Neural crest cell (in vitro differentiated cells): ENCODE results near the gene ERCC1. TPM values are rescaled to one million over a fixed set of nuclear protein-coding genes. Genes with fewer than 3 reads are reported as not detected.
"Not testable (repeated sequence)": the region's sequence is repeated elsewhere in the genome, so short reads cannot be mapped to it uniquely, and the experiment has no call there.

Experiments used
- DNase-seq: peaks from one replicate; pipeline ENCODE4 v3.0.0; 2021; ENCODE audit warnings: low read depth, mixed read lengths, low spot score
- H3K27ac Mint-ChIP-seq: one replicate; pipeline ENCODE4 v1.8.0; 2021; ENCODE audit warnings: mild to moderate bottlenecking, mixed read lengths; ENCODE audit not compliant: unreplicated experiment
- H3K27me3 Mint-ChIP-seq: 2 replicates; pipeline ENCODE4 v1.8.0; 2021; ENCODE audit warnings: low read depth, mild to moderate bottlenecking, mixed read lengths
- H3K36me3 Mint-ChIP-seq: 2 replicates; pipeline ENCODE4 v1.8.0; 2021; ENCODE audit warnings: low read depth, mild to moderate bottlenecking, mixed read lengths
- H3K4me1 Mint-ChIP-seq: 2 replicates; pipeline ENCODE4 v1.8.0; 2021; ENCODE audit warnings: mixed read lengths
- H3K4me3 Mint-ChIP-seq: one replicate; pipeline ENCODE4 v1.8.0; 2021; ENCODE audit warnings: mild to moderate bottlenecking, mixed read lengths
- H3K9me3 Mint-ChIP-seq: 2 replicates; pipeline ENCODE4 v1.8.0; 2021; ENCODE audit warnings: mixed read lengths
- CTCF ChIP-seq: fragments of 200-600 bp; sonication (generic); conservative IDR thresholded peaks from 2 replicates; pipeline ENCODE4 v1.5.0; 2021; ENCODE audit warnings: antibody characterized with exemption, mild to moderate bottlenecking
- total RNA-seq: library from RNA; stranded (reverse); gene quantifications from 2 replicates; pipeline ENCODE4 v1.2.1, GENCODE V29; 2021

ERCC1 gene
- total RNA-seq, 1 donor from 2014 or later, result 115 TPM

GRCh38 chr19:45409557-45409920, 14.2 kb downstream of the ERCC1 start:
- no peak for TF ChIP-seq CTCF
- DNase-seq, result no peak
- peaks cover 18% of the 10 kb centered on the region for H3K27me3 Mint-ChIP-seq
- H3K4me1 Mint-ChIP-seq, result peaks cover 26% of the 10 kb centered on the region
- H3K4me3 Mint-ChIP-seq, result no peak overlapping the region
- H3K36me3 Mint-ChIP-seq, result peaks cover 12% of the 10 kb centered on the region
- no peaks in the 10 kb centered on the region for H3K9me3 Mint-ChIP-seq
- no peak overlapping the region for H3K27ac Mint-ChIP-seq

GRCh38 chr19:45408830-45409556, 14.7 kb downstream of the ERCC1 start:
- H3K9me3 Mint-ChIP-seq, result no peaks in the 10 kb centered on the region
- peaks cover 30% of the 10 kb centered on the region for H3K4me1 Mint-ChIP-seq
- peaks cover 12% of the 10 kb centered on the region for H3K36me3 Mint-ChIP-seq
- peaks cover 23% of the 10 kb centered on the region for H3K27me3 Mint-ChIP-seq
- H3K4me3 Mint-ChIP-seq, result peak overlapping the region; percentile 14
- no peak for TF ChIP-seq CTCF
- DNase-seq, result no peak
- peak overlapping the region; percentile 58 for H3K27ac Mint-ChIP-seq

- no peak for DNase-seq
- Mint-ChIP-seq H3K4me3 (peak overlapping the region; percentile 74), H3K36me3 (peaks cover 6% of the 10 kb centered on the region), H3K27me3 (peaks cover 32% of the 10 kb centered on the region), H3K4me1 (peaks cover 39% of the 10 kb centered on the region), H3K9me3 (no peaks in the 10 kb centered on the region), H3K27ac (no peak overlapping the region)
- TF ChIP-seq CTCF, result no peak
Measured at GRCh38 chr19:45408121-45408520, 15.6 kb downstream of the ERCC1 start.

- H3K4me3 Mint-ChIP-seq, result peak overlapping the region; percentile 93
- peaks cover 37% of the 10 kb centered on the region for H3K27me3 Mint-ChIP-seq
- not testable (repeated sequence) for DNase-seq, H3K9me3 Mint-ChIP-seq, H3K36me3 Mint-ChIP-seq, H3K27ac Mint-ChIP-seq
- peaks cover 42% of the 10 kb centered on the region for H3K4me1 Mint-ChIP-seq
Measured at GRCh38 chr19:45407585-45407984, 16.1 kb downstream of the ERCC1 start.

GRCh38 chr19:45407091-45407375, 16.7 kb downstream of the ERCC1 start:
- no peak for DNase-seq
- Mint-ChIP-seq H3K27me3 (peaks cover 41% of the 10 kb centered on the region), H3K4me1 (peaks cover 42% of the 10 kb centered on the region), H3K4me3 (peak overlapping the region; percentile 93), H3K9me3 (no peaks in the 10 kb centered on the region), H3K27ac (no peak overlapping the region), H3K36me3 (peaks cover 3% of the 10 kb centered on the region)
- TF ChIP-seq CTCF, result no peak

- H3K27me3 Mint-ChIP-seq, result peaks cover 46% of the 10 kb centered on the region
- DNase-seq, result peak; percentile 71
- peak within 1 kb of the TSS; percentile 93 for H3K4me3 Mint-ChIP-seq
- no peaks in the 10 kb centered on the region for H3K9me3 Mint-ChIP-seq
- TF ChIP-seq CTCF, result no peak
- H3K27ac Mint-ChIP-seq, result peak within 1 kb of the TSS; percentile 99
- H3K4me1 Mint-ChIP-seq, result peaks cover 42% of the 10 kb centered on the region
- peaks cover 3% of the 10 kb centered on the region for H3K36me3 Mint-ChIP-seq
Measured at GRCh38 chr19:45406226-45407090, 17.3 kb downstream of the ERCC1 start, which contains the start of gene POLR1G. POLR1G (plus strand) TSS chr19:45406644; CDS start chr19:45406697, 53 bp downstream.
